GM21528 (cell line): Measurements from ENCODE around the gene EHD1.
A peak's percentile ranks its signal among the peaks of the same experiment; 100 is the strongest.

Experiments
- ATAC-seq: cut with Tn5 transposase; IDR thresholded peaks from one replicate; pipeline ENCODE4 v1.9.1; 2021; ENCODE audit warnings: mild to moderate bottlenecking, moderate library complexity; ENCODE audit not compliant: unreplicated experiment, low FRiP score

The EHD1 gene

GRCh38 chr11:64803846-64804345, 74.5 kb downstream of the EHD1 start:
- no peak for ATAC-seq

DNA sequence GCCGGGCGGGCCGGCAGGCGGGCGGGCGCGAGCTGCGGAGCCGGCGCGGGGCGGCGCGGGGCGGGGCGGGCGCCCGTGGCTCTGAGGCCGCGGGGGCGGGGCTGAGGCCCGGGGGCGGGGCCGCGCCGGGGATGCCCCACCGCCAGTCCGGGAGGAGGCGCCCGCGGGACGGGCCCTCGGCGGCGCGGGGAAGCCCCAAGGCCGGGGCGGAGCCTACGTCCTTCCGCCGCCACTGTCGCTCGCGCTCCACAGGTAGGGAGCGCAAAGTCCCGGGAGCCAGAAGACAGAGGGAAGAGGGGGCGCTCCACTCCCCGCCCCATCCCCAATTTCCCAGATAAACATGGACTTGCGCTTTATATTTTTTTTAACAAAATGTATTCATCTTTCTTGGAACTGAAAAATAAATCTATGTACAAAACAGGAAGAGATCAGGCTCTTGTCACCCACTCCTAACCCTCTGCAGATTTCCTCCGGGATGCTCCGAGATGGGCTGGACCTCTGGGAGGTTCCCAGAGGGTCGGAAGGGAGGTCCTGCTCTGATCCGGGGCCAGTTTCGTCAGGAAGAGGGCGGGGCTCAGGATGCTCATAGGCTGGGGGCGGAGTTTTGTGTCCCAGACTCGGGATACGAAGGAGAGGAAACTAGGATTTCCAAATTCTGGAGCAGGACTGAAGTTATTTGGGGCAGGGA, 75.1 kb downstream of the EHD1 start, which contains the start of gene MAP4K2:
MAP4K2 (minus strand) TSS at position 57 of the 688 bp plus-strand sequence. CDS start 65 bp downstream, outside the sequence.
- peak; percentile 54 for ATAC-seq

- ATAC-seq, result peak; percentile 12
Observed at GRCh38 chr11:64802370-64803157, 75.9 kb downstream of the EHD1 start.
